SK-N-SH treated with all-trans-retinoic acid at 6 μM for 48 hours (cell line): Measurements from ENCODE around the gene IL17C.

ENCODE experiments used
- ATAC-seq: fragments of 200-7000 bp; cut with Tn5 transposase; 3 replicates; pipeline ENCODE4 v1.9.1; 2020; ENCODE audit warnings: mild to moderate bottlenecking, moderate library complexity
- ARNTL ChIP-seq: fragments of 450-650 bp; formaldehyde crosslinking; IDR thresholded peaks from 2 replicates; pipeline ENCODE4 v1.5.0; 2020; ENCODE audit warnings: low read depth, mild to moderate bottlenecking, moderate library complexity, borderline replicate concordance
- BACH2 ChIP-seq: fragments of 250-450 bp; sonication (Bioruptor Pico); IDR thresholded peaks from 2 replicates; pipeline ENCODE4 v1.9.0; 2021; ENCODE audit warnings: mild to moderate bottlenecking, borderline replicate concordance
- CREB5 ChIP-seq: fragments of 250-450 bp; sonication (Bioruptor Pico); IDR thresholded peaks from 2 replicates; pipeline ENCODE4 v1.5.1; 2020; ENCODE audit warnings: low read depth, mild to moderate bottlenecking, moderate library complexity
- ESRRG ChIP-seq: fragments of 250-450 bp; sonication (Bioruptor Pico); IDR thresholded peaks from 2 replicates; pipeline ENCODE4 v1.6.1; 2021; ENCODE audit warnings: mild to moderate bottlenecking
- GLIS3 ChIP-seq: fragments of 250-450 bp; sonication (Bioruptor Pico); IDR thresholded peaks from 2 replicates; pipeline ENCODE4 v1.5.0; 2020; ENCODE audit warnings: mild to moderate bottlenecking, moderate library complexity
- ISL1 ChIP-seq: fragments of 250-450 bp; sonication (Bioruptor Pico); IDR thresholded peaks from 2 replicates; pipeline ENCODE4 v2.1.2; 2022; ENCODE audit warnings: mild to moderate bottlenecking, moderate library complexity
- OSR1 ChIP-seq: fragments of 250-450 bp; sonication (Bioruptor Pico); IDR thresholded peaks from 2 replicates; pipeline ENCODE4 v1.8.0; 2022; ENCODE audit warnings: moderate library complexity, mild to moderate bottlenecking, inconsistent platforms
- PATZ1 ChIP-seq: fragments of 250-450 bp; sonication (Bioruptor Pico); IDR thresholded peaks from 2 replicates; pipeline ENCODE4 v1.8.0; 2020; ENCODE audit warnings: mild to moderate bottlenecking, moderate library complexity, borderline replicate concordance
- POU6F1 ChIP-seq: fragments of 250-450 bp; sonication (Bioruptor Pico); IDR thresholded peaks from 2 replicates; pipeline ENCODE4 v1.8.0; 2021; ENCODE audit warnings: low read depth, mild to moderate bottlenecking, moderate library complexity, borderline replicate concordance
- PPARA ChIP-seq: fragments of 250-450 bp; sonication (Bioruptor Pico); IDR thresholded peaks from 2 replicates; pipeline ENCODE4 v1.5.0; 2020; ENCODE audit warnings: mild to moderate bottlenecking, borderline replicate concordance
- RARB ChIP-seq: fragments of 250-450 bp; sonication (Bioruptor Pico); IDR thresholded peaks from 2 replicates; pipeline ENCODE4 v1.8.0; 2021; ENCODE audit warnings: mild to moderate bottlenecking, moderate library complexity
- SNAI2 ChIP-seq: fragments of 250-450 bp; sonication (Bioruptor Pico); IDR thresholded peaks from 2 replicates; pipeline ENCODE4 v1.5.0; 2020; ENCODE audit warnings: mild to moderate bottlenecking, moderate library complexity
- TCF4 ChIP-seq: fragments of 250-450 bp; sonication (Bioruptor Pico); IDR thresholded peaks from 2 replicates; pipeline ENCODE4 v1.8.0; 2021; ENCODE audit warnings: mild to moderate bottlenecking, moderate library complexity, borderline replicate concordance
- TOX ChIP-seq: fragments of 250-450 bp; sonication (Bioruptor Pico); IDR thresholded peaks from 2 replicates; pipeline ENCODE4 v1.8.0; 2021; ENCODE audit warnings: mild to moderate bottlenecking, moderate library complexity, borderline replicate concordance
- TSHZ2 ChIP-seq: fragments of 250-450 bp; sonication (Bioruptor Pico); IDR thresholded peaks from 2 replicates; pipeline ENCODE4 v1.5.0; 2020; ENCODE audit warnings: mild to moderate bottlenecking, moderate library complexity
- ZC3H10 ChIP-seq: fragments of 250-450 bp; sonication (Bioruptor Pico); IDR thresholded peaks from 2 replicates; pipeline ENCODE4 v1.5.1; 2021; ENCODE audit warnings: mild to moderate bottlenecking, moderate library complexity
- ZFP3 ChIP-seq: fragments of 250-450 bp; sonication (Bioruptor Pico); IDR thresholded peaks from 2 replicates; pipeline ENCODE4 v1.5.0; 2020; ENCODE audit warnings: mild to moderate bottlenecking, moderate library complexity
- ZFP30 ChIP-seq: fragments of 450-650 bp; formaldehyde crosslinking; IDR thresholded peaks from 2 replicates; pipeline ENCODE4 v1.5.0; 2022; ENCODE audit warnings: mild to moderate bottlenecking, moderate library complexity
- ZNF565 ChIP-seq: fragments of 450-650 bp; formaldehyde crosslinking; conservative IDR thresholded peaks from 2 replicates; pipeline ENCODE4 v1.5.0; 2020; ENCODE audit warnings: low read depth, mild to moderate bottlenecking, moderate library complexity
- ZNF70 ChIP-seq: fragments of 450-650 bp; formaldehyde crosslinking; IDR thresholded peaks from 2 replicates; pipeline ENCODE4 v1.5.0; 2020; ENCODE audit warnings: mild to moderate bottlenecking, moderate library complexity
- ZNF8 ChIP-seq: fragments of 450-650 bp; formaldehyde crosslinking; IDR thresholded peaks from 2 replicates; pipeline ENCODE4 v1.5.0; 2020; ENCODE audit warnings: mild to moderate bottlenecking, moderate library complexity

IL17C gene

GRCh38 chr16:88622125-88622524 is 16.2 kb upstream of the IL17C start (continued):
- no peak for TF ChIP-seq ZNF70 (CRISPR knock-in tag)
- TF ChIP-seq PATZ1 (CRISPR knock-in tag) = no peak
- TF ChIP-seq GLIS3 = no peak
- TF ChIP-seq TOX (CRISPR knock-in tag) = no peak
- no peak for TF ChIP-seq ZNF8
- no peak for TF ChIP-seq ZNF565 (CRISPR knock-in tag)
- TF ChIP-seq PPARA (CRISPR knock-in tag) = no peak

- TF ChIP-seq ZNF565 (CRISPR knock-in tag) (no peak), ESRRG (CRISPR knock-in tag) (no peak), TCF4 (no peak), GLIS3 (no peak), ZC3H10 (no peak), BACH2 (CRISPR knock-in tag) (no peak), TSHZ2 (CRISPR knock-in tag) (no peak), PATZ1 (CRISPR knock-in tag) (no peak), SNAI2 (CRISPR knock-in tag) (no peak), TOX (CRISPR knock-in tag) (no peak), OSR1 (CRISPR knock-in tag) (no peak), ISL1 (CRISPR knock-in tag) (no peak), CREB5 (no peak), ARNTL (CRISPR knock-in tag) (no peak)
- TF ChIP-seq, all 23 proteins: peak for 0
Observed at GRCh38 chr16:88622866-88623265, 15.5 kb upstream of the IL17C start.

GRCh38 chr16:88623858-88624257 is 14.5 kb upstream of the IL17C start:
- ATAC-seq = no peak
- TF ChIP-seq POU6F1 (CRISPR knock-in tag) = no peak
- TF ChIP-seq ESRRG (CRISPR knock-in tag) = no peak
- no peak for TF ChIP-seq ZNF565 (CRISPR knock-in tag)
- TF ChIP-seq ZFP30 = no peak
- TF ChIP-seq CREB5 = no peak
- no peak for TF ChIP-seq PATZ1 (CRISPR knock-in tag)
- TF ChIP-seq ISL1 (CRISPR knock-in tag) = no peak
- TF ChIP-seq OSR1 (CRISPR knock-in tag) = no peak
- no peak for TF ChIP-seq RARB (CRISPR knock-in tag)
- TF ChIP-seq TSHZ2 (CRISPR knock-in tag) = no peak
- no peak for TF ChIP-seq TOX (CRISPR knock-in tag)
- TF ChIP-seq TCF4 = no peak
- no peak for TF ChIP-seq ZC3H10
- TF ChIP-seq ZNF70 (CRISPR knock-in tag) = no peak
- no peak for TF ChIP-seq ZFP3 (CRISPR knock-in tag)

More at GRCh38 chr16:88622866-88623265, 15.5 kb upstream of the IL17C start:
- no peak for ATAC-seq
